Epidermal melanocyte (primary cell): ENCODE data around the gene FBXO34.
A peak's percentile ranks its signal among the peaks of the same experiment; 100 is the strongest.

Experiments used
- DNase-seq: peaks from one replicate; pipeline ENCODE4 v3.0.0; 2011; ENCODE audit warnings: low spot score; ENCODE audit not compliant: insufficient read length

FBXO34 gene, protein sequence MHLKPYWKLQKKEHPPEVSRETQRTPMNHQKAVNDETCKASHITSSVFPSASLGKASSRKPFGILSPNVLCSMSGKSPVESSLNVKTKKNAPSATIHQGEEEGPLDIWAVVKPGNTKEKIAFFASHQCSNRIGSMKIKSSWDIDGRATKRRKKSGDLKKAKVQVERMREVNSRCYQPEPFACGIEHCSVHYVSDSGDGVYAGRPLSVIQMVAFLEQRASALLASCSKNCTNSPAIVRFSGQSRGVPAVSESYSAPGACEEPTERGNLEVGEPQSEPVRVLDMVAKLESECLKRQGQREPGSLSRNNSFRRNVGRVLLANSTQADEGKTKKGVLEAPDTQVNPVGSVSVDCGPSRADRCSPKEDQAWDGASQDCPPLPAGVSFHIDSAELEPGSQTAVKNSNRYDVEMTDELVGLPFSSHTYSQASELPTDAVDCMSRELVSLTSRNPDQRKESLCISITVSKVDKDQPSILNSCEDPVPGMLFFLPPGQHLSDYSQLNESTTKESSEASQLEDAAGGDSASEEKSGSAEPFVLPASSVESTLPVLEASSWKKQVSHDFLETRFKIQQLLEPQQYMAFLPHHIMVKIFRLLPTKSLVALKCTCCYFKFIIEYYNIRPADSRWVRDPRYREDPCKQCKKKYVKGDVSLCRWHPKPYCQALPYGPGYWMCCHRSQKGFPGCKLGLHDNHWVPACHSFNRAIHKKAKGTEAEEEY

DNA sequence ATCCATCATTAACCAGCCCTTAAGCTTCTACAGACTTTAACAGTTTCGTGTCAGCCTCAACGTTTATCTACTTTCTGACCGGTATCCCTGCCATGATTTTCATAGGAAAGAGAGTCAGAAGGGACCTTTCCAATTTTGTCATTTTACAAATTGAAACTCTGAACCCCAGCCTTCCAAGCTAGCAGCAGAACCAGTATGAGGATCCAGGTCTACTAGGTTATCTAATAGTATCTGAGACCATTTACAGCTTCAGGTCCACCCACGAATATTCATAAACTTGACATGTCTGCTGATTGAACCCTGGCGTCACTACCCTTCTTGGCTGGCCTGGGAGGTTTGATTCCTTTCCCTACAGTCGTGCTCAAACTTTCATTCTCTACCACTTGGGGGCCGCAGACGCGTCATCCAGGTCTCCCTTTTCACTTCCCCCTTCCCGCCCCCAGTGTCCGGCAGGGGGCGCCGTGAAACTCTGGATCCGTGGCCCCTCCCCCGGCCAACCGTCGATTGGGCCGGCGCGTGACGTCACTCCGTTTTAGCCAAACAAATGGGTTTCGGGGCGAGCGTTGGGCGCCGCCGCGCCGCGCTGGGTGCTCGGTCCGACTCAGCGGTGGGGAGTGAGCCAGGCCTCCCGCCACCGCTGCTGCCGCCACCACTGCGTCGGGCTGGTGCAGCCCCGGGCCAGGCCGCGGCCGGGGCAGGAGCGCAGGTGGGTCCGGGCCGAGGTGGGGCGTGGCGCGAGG, at the start of gene FBXO34:
TSS of gene FBXO34 (plus strand) at position 590 of the 740 bp plus-strand sequence. CDS start 78,970 bp downstream, outside the sequence.
- DNase-seq: peak; percentile 79

DNA sequence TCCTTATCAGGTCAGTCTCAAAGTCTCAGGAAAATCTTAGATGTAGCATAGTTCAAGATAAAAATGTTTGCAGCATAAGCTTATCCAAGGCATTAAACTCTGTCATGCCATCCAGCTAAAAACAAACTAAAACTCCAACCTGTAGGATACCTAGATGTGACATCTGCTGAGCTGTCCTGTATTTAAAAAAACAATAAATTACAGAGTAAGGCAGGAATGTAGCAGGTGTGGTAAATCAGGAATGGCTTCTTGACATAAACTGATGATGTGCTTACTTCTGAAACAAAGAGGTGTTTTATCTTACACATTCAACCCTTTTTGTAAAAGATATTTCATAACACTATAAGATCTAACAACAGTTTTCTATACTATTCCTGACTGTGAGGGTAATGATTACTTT, 49.3 kb upstream of the FBXO34 start:
- DNase-seq: no peak

DNA sequence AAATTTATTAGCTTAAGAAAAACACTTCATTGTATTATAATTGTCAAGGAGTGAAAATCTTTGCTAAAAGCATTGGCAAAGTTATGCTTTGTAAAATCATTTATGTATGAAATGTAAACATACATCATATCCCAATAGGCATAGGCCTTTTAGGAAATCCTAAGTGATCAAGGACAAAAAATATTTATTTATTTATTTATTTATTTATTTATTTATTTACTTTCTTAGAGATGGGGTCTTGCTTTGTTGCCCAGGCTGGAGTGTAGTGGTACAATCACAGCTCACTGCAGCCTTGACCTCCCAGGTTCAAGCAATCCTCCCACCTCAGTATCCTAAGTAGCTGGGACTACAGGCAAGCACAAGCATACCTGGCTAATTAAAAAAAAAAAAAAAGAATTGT, 47.9 kb upstream of the FBXO34 start:
- DNase-seq: no peak

DNA sequence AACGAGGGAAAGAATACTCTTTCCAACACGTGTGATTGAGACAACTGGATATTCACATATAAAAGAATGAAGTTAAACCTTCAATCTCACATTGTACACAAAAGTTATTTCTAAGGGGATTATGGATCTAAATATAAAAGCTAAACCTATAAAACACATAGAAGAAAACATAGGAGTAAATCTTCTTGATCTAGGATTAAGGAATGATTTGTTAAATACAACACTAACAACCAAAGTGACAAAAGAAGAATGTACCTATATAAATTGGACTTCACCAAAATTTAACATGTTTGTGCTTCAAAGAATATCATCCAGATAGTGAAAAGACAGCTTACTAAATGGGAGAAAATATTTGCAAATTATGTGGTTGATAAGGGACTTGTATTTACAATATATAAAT, 43.0 kb upstream of the FBXO34 start:
- DNase-seq: no peak

DNA sequence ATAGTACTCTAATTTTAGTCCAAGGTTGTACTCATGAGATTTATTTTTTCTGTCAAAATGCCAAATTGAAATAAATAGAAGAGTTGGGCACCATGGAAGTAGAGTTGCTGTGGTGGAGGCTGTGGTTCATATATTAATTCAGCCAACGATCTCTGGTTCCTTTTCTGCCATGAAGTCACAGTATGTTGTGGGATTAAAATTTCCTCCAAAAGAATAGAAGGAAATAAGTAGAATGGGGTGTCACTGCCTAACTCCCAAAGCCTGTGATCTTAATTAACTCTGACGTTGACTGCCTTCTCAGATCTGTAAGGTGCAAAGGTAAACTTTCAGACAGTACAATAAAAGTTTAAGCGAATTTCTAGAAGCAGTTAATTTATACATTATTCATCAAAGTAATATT, 37.6 kb upstream of the FBXO34 start:
- no peak for DNase-seq

DNA sequence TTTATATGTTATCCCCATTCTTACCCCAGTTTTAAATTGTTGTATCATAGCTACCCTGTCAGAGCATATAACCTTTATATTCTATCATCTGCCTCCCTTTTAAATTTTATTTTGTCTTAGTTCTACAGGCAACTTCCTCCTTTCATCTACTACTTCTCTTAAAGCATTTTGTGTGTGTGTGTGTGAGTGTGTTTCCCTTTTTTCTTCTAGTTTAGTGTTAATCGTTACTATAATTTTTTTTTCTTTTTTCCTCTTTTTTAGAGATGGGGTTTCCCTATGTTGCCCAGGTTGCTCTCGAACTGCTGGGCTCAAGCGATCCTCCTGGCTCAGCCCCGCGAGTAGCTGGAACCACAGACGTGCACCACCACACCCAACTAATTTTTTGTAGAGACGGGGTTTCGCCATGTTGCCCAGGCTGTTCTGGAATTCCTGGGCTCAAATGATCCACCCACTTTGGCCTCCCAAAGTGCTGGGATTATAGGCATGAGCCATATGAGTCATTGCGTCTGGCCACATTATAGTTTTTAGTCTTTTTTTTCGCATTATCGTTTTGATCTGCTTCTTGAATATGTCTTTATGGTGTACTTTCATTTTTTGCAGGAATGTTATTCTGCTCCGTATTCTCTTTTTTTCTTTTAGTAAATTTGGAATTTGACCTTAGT, 33.1 kb upstream of the FBXO34 start:
- no peak for DNase-seq

DNA sequence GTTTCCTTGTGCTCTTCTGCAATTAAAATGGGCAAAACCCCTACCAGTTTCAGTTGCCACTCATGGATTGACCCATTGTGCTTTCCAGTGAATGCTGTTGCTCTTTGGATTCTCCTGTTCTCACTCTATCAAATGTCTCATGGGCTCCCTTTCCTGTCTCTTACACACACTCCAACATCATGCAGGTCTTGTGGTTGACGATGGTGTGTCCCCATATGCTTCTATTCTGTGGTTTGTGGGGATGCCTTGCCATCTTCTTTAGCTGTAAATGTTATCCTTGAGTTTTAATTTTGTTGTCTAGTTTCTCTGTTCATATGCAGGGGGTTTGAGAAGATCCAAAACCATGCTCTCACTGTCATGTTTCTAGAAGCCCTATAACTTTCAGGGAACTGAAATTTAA, 31.9 kb upstream of the FBXO34 start:
- DNase-seq: no peak

DNA sequence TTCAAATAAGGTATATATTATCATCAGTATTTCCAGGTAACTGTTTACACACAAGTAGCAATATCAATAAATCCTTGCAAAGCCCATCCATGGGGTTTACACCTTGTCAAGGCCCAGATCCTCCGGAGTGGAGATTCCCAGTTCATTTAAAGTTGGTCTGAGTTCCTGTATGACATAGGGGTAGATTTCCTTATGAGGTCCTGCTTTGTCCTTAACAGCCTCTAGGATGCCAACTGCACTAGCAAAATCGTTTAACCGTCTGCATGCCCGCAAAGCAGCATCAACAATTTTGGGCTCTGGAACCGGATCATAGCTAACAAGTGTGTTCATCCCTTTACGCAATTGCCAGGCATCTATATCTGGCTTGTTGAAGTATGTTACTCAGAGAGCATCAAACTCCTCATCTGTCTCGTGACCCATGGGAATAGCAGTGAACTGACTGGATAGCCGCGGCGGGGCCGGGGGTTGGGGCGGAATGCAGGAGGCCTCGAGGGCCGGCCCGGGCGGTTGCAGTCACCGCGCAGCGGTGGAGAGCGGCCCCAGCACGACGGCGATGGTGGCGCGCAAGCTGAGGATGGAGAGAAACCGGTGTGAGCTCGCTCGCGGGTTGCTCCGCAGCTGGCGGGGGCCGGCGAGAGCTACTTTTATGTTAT, 30.6 kb upstream of the FBXO34 start:
- no peak for DNase-seq

DNA sequence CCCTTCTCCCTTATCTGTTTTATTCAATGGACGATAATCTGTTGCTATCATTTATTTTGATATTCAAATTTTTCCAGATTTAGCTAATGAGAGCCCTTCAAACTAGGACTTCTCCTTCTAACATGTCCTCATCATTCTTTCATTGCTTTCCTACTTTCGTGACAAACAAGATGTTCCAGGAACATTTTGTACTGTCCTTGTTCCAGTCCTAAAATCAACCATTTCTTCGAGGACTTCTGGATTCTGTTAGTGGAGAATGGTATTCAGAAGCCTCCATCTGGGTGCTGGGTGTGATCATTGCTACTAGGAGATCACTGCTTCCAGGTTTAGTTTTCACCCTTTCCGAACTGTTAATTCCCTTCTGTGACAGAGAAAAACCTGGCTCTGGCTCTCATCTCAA, 29.5 kb upstream of the FBXO34 start:
- DNase-seq: no peak

DNA sequence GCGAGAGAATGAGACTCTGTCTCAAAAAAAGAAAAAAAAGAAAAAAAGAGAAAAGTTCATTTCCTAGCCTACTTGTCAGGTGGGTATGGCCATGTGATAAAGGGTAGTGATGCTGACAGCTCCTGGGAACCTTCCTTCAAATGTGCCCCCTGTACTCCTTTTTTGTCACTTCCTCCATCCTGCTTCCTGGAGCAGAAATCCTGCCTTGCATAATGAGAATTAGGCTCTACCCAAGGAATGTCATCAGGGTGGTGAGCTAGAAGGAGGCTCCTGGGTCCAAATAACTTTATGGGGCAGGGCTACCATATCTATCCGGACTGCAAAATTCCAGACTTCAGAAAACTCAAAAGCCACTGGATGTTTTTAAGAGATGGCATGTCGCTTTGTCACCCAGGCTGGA, 27.8 kb upstream of the FBXO34 start:
- no peak for DNase-seq

DNA sequence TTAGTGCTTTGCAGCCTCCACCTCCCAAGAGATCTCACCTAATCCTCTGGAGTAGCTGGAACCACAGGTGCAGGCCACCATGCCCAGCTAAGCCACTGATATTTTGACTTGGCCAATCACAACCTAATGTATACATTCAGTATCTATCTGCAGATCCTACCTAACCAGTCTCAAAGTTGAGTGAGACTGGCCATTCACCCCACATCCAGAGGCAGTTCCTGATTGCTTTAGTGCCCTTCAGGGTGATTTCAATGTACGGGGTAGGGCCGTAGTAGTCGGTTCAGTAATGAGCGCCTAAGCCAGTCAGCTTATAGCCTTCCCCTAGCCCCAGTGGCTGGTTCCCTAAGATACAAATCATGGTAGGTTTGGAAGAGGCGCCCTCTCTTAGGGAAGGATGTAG, 27.4 kb upstream of the FBXO34 start:
- DNase-seq: no peak

DNA sequence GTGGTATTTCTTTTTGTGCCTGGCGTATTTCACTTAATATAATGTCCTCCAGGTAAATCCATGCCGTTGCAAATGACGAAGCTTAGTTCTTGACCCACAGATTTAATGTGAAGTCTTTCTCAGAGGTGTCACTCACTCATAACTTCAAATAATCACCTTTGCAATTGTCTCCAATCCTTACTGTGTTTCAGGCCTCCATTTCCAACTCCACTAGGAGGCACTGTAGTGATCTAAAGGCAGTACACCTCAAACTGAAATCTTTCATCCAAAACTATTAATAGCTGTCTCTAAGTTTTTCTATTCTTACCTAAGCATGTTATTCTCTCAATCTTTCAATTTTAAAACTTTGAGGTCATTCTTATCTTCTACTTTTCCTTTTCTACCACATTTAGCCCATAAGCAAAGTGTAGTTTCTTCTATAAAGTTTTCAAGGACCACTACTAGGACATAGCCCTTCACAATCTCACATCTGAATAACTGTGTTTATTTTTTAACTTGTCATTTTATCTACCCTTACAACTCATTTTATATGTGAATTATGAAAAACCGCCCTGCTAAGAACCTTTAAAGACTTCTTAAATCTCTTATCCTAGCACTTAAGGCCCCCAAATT, 25.5 kb upstream of the FBXO34 start:
- DNase-seq: no peak

DNA sequence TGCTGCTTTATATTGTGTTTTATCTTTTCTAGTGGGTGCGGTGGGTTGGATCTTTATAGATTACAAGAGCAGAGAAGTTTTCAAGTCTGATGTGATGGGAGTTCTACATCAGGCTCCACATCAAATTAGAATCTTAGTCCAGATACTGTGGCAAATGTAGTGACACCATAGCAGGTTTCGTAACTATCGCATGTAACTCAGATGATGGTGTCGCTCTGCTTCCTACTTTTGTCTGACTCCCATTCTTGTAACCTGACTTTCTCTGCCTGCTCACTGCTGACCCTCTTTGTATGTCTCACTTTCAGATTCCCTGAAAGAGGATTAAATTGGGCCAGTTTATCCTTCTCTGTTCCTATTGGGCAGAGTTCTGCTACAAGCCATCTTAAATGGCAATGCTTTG, 22.8 kb upstream of the FBXO34 start:
- DNase-seq: no peak

DNA sequence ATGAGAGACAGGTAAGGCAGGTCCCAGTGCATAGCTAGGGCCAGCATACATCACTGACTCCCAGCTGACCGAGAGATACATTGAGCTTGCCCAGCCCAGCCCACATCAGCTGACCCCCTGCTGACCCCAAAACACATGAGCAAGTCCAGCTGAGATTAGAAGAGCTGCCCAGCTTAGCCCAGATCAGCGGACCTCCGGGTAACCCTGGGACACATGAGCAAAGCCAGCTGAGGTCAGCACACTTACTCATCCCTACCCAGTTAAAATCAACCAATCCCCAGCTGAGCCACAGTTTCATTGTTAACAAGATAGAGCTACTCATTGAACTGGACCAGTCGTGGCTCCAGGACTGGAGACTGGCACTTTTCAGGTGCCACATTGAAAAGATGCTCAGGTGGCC, 21.8 kb upstream of the FBXO34 start:
- DNase-seq: no peak

DNA sequence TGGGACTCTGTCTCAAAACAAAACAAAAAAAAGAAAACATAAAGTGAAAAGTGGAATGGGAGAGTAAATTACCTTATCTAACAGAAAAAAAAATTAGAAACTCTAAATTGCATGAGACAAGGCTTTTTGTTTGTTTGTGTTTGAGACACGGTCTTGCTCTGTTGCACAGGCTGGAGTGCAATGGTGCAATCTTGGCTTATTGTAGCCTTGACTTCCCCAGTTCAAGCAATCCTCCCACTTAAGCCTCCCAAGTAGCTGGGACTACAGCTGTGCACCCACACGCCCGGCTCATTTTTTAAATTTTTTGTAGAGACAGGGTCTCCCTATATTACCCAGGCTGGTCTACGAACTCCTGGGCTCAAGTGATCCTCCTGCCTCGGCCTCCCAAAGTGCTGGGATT, 17.9 kb upstream of the FBXO34 start:
- no peak for DNase-seq

DNA sequence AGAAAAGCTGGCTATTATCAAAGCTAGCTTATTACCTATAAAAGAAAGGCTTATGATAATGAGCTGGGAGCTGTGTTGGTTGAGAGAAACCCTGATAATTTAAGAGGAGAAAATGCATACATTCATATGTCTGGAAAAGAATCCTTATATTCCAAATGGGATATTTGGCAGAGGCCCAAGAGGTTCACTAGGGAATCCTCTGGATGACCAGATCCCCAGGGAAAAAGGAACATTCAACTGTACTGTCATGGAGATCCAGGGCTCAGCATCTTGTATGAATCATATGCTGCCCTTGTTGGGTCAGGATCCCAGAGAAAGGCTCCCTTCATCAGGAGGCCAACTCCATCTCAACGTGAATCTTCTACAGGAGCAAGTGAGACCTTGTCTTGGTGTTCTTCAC, 16.6 kb upstream of the FBXO34 start:
- no peak for DNase-seq

DNA sequence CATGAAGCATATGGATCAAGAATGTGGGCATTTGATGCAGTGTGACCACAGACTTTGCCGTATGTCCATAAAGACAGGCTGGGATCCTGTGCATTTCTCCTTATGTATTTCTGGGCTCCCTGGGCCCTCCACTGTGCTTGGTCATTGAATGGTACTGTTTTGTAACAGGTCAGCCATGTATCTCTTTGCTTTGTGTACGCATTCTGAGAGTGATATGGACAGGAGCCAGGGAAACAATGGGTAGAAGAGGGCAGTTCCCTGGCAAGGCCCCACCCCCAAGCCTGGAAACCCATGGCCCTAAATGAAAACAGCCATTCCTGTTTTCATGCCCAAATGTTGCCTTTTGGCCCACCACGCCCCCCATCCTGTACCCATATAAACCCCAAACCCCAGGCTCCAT, 15.2 kb upstream of the FBXO34 start:
- DNase-seq: no peak

DNA sequence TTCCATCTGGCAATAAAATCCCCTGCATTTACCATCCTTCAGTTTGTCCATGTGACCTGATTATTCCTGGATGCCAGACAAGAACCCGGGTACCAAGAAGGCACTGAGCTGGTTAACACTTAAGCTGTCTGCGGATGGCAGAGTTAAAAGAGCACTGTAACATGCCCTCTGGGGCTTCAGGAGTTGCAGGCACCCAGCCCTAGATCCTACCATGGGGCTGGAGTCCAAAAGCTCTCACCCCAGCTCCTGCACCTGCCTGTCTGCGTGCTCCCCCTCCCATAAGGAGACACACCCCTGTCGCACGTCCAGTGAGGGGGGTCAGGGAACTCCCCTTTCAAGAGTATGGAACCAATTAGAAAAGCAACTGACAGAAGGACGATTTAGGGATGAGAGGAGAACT, 14.6 kb upstream of the FBXO34 start:
- DNase-seq: no peak

DNA sequence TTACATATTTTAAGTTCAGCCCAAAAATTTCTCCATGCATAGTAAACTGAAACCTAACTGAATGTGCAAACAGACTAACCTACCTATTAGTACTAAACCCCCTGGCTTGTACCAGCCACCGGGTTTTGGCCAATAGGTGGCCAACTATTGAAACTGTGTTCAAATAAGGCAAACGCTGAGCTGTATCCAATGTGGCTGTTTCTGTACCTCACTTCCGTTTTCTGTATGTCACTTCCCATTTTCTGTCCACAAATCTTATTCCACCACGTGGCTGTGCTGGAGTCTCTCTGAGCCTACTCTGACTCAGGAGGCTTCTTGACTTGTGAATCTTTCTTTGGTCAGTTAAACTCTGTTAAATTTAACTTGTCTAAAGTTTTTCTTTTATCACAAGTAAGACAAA, 6.0 kb upstream of the FBXO34 start:
- no peak for DNase-seq

DNA sequence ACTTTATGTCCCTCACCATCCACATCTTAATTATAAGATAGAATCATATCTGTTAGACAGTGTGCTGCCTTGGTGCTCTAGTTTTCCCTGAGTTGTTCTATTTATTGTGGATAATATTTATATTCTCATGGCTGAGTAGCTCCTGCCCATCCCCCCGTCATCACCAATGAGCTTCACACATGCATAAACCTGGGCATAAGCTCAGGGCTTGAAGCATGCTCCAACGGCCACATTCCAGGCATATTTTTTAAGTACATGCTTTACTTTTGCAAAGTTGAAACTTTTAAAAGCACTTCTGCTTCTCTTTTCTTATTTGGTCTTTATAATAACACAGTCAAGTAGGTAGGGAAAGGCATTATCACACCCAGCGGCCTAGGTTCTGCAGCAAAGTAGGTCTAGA, 3.4 kb upstream of the FBXO34 start:
- no peak for DNase-seq
